GM23338 (cell line): ENCODE results near the gene GNG12. TPM values are rescaled to one million over a fixed set of nuclear protein-coding genes. Genes with fewer than 3 reads are reported as not detected.

ENCODE experiments used
- ATAC-seq: fragments of 200-7000 bp; cut with Tn5 transposase; 3 replicates; pipeline ENCODE4 v1.9.1; 2020
- DNase-seq: peaks from one replicate; pipeline ENCODE4 v3.0.0-alpha.2; 2015; ENCODE audit warnings: low spot score
- H2AFZ ChIP-seq: fragments of 200-600 bp; sonication (generic); 2 replicates; pipeline ENCODE4 v1.8.0; 2016; ENCODE audit warnings: antibody characterized with exemption, mild to moderate bottlenecking, moderate library complexity
- H3F3A ChIP-seq: fragments of 200-600 bp; sonication (generic); replicated peaks from 2 replicates; pipeline ENCODE4 v1.8.0; 2017; ENCODE audit warnings: antibody characterized with exemption, mixed run types, low read depth
- H3K27ac ChIP-seq: fragments of 200-600 bp; sonication (generic); 2 replicates; pipeline ENCODE4 v1.6.1; 2016; ENCODE audit warnings: low read depth
- H3K27me3 ChIP-seq: fragments of 200-600 bp; sonication (generic); 2 replicates; pipeline ENCODE4 v1.8.0; 2016; ENCODE audit warnings: mild to moderate bottlenecking, mixed run types, moderate library complexity; ENCODE audit not compliant: insufficient read depth
- H3K36me3 ChIP-seq: fragments of 200-600 bp; sonication (generic); 2 replicates; pipeline ENCODE4 v1.8.0; 2016; ENCODE audit warnings: mild to moderate bottlenecking; ENCODE audit not compliant: insufficient read depth
- H3K4me1 ChIP-seq: fragments of 200-600 bp; sonication (generic); 2 replicates; pipeline ENCODE4 v1.8.0; 2016; ENCODE audit warnings: mild to moderate bottlenecking, moderate library complexity; ENCODE audit not compliant: insufficient read depth
- H3K4me2 ChIP-seq: fragments of 200-600 bp; sonication (generic); 2 replicates; pipeline ENCODE4 v1.7.1; 2017; ENCODE audit warnings: mixed run types
- H3K4me3 ChIP-seq: fragments of 200-600 bp; sonication (generic); 2 replicates; pipeline ENCODE4 v1.6.1; 2016; ENCODE audit warnings: mixed run types
- H3K79me2 ChIP-seq: fragments of 200-600 bp; sonication (generic); replicated peaks from 2 replicates; pipeline ENCODE4 v1.8.0; 2017; ENCODE audit warnings: mild to moderate bottlenecking; ENCODE audit not compliant: insufficient read depth
- H3K9me2 ChIP-seq: fragments of 200-600 bp; sonication (generic); 2 replicates; pipeline ENCODE4 v1.8.0; 2017; ENCODE audit not compliant: insufficient read depth
- H4K20me1 ChIP-seq: fragments of 200-600 bp; sonication (generic); replicated peaks from 2 replicates; pipeline ENCODE4 v1.8.0; 2017; ENCODE audit warnings: mild to moderate bottlenecking; ENCODE audit not compliant: insufficient read depth
- H3K27ac Mint-ChIP-seq: 2 replicates; pipeline ENCODE4 v1.8.0; 2020; ENCODE audit warnings: inconsistent platforms, mild to moderate bottlenecking, moderate library complexity, mixed read lengths
- H3K27me3 Mint-ChIP-seq: 3 replicates; pipeline ENCODE4 v1.8.0; 2022; ENCODE audit warnings: low read depth, mild to moderate bottlenecking, moderate library complexity, mixed read lengths, inconsistent platforms; ENCODE audit not compliant: insufficient read depth, poor library complexity
- H3K36me3 Mint-ChIP-seq: 3 replicates; pipeline ENCODE4 v1.8.0; 2021; ENCODE audit warnings: low read depth, mild to moderate bottlenecking, inconsistent platforms, moderate library complexity, mixed read lengths
- H3K4me1 Mint-ChIP-seq: 3 replicates; pipeline ENCODE4 v1.8.0; 2020; ENCODE audit warnings: mild to moderate bottlenecking, inconsistent platforms, mixed read lengths
- H3K4me3 Mint-ChIP-seq: 3 replicates; pipeline ENCODE4 v1.8.0; 2021; ENCODE audit warnings: moderate library complexity, mild to moderate bottlenecking, inconsistent platforms, mixed read lengths
- H3K9me3 Mint-ChIP-seq: 3 replicates; pipeline ENCODE4 v1.8.0; 2020; ENCODE audit warnings: moderate library complexity, mild to moderate bottlenecking, inconsistent platforms, mixed read lengths
- CREB1 ChIP-seq: fragments of 250-450 bp; sonication (Bioruptor Pico); IDR thresholded peaks from 2 replicates; pipeline ENCODE4 v1.5.0; 2020; ENCODE audit warnings: low read depth, mild to moderate bottlenecking, moderate library complexity
- CTCF ChIP-seq, 2 experiments: fragments of 200-600 bp in 1 of 2; sonication (generic) in 1 of 2; conservative IDR thresholded peaks; 2 replicates each; pipeline versions ENCODE4 v1.5.1 to v1.6.1; 2016 to 2017; ENCODE audit warnings: antibody characterized with exemption in 2 of 2, low read depth in 2 of 2, mild to moderate bottlenecking in 2 of 2, moderate library complexity in 1 of 2
- EZH2phosphoT487 ChIP-seq: fragments of 200-600 bp; sonication (generic); IDR thresholded peaks from one replicate; pipeline ENCODE4 v1.8.1; 2018; ENCODE audit warnings: antibody characterized with exemption; ENCODE audit not compliant: unreplicated experiment
- JUNB ChIP-seq: IDR thresholded peaks from one replicate; pipeline ENCODE4 v1.6.1; 2016; ENCODE audit warnings: antibody characterized with exemption; ENCODE audit not compliant: unreplicated experiment
- NANOG ChIP-seq: IDR thresholded peaks from 2 replicates; pipeline ENCODE4 v1.6.1; 2016; ENCODE audit warnings: antibody characterized with exemption, borderline replicate concordance
- REST ChIP-seq: IDR thresholded peaks from one replicate; pipeline ENCODE4 v1.6.1; 2018; ENCODE audit warnings: antibody characterized with exemption; ENCODE audit not compliant: unreplicated experiment
- STAT1 ChIP-seq: IDR thresholded peaks from one replicate; pipeline ENCODE4 v1.6.1; 2016; ENCODE audit warnings: antibody characterized with exemption; ENCODE audit not compliant: unreplicated experiment
- ZNF114 ChIP-seq: fragments of 250-450 bp; sonication (Bioruptor Pico); IDR thresholded peaks from 2 replicates; pipeline ENCODE4 v1.5.0; 2020; ENCODE audit warnings: mild to moderate bottlenecking, moderate library complexity
- polyA plus RNA-seq: library from polyadenylated mRNA; unstranded; fragments of >200 nt; fragmentation: Nextera tagmentation; extraction: Ambion mirVana; gene quantifications from 2 replicates; pipeline ENCODE4 v1.2.1, GENCODE V29; 2016
- total RNA-seq: library from RNA; depleted of rRNA; stranded (reverse); fragments of >200 nt; shearing (Covaris generic); gene quantifications from 2 replicates; pipeline ENCODE4 v1.2.3, GENCODE V29; 2014
- TF ChIP-seq, protein P1 (sequence below): IDR thresholded peaks from 2 replicates; pipeline ENCODE4 v1.6.1; 2016; ENCODE audit warnings: antibody characterized with exemption

GNG12 gene
- total and polyA plus RNA-seq, 2 experiments from 2014 or later, result 13.4 to 33.0 TPM

GRCh38 chr1:67700692-67701410 lies 132.4 kb downstream of the GNG12 start:
- Histone ChIP-seq H3K4me2 (no peak overlapping the region; the same call in 1 of the 2 replicates), H4K20me1 (no peaks in the 10 kb centered on the region), H3K4me1 (peaks cover 5% of the 10 kb centered on the region; the same call in 1 of the 2 replicates), H3K9me2 (no peaks in the 10 kb centered on the region), H3K79me2 (no peaks in the 10 kb centered on the region), H3K36me3 (no peaks in the 10 kb centered on the region), H3F3A (no peaks in the 10 kb centered on the region), H3K27ac (0 out of 2 replicates have a peak overlapping the region, but pooled peaks have one; percentile 55), H2AFZ (no peak overlapping the region), H3K4me3 (no peak overlapping the region), H3K27me3 (no peaks in the 10 kb centered on the region)
- H3K27ac Mint-ChIP-seq, result peak overlapping the region; percentile 45; the same call in 1 of the 2 replicates
- DNase-seq (peak; percentile 81), ATAC-seq (peak; percentile 98)
- H3K4me1 Mint-ChIP-seq, result peaks cover 12% of the 10 kb centered on the region
- no peaks in the 10 kb centered on the region for H3K9me3 Mint-ChIP-seq
- no peaks in the 10 kb centered on the region for H3K36me3 Mint-ChIP-seq
- no peak overlapping the region for H3K4me3 Mint-ChIP-seq
- H3K27me3 Mint-ChIP-seq, result peaks cover 9% of the 10 kb centered on the region
- TF ChIP-seq JUNB (no peak), CTCF (conservative IDR thresholded peaks at IDR 0.05; ENCODE audit: low read depth in 2 of 2) (peak; percentile 29 to 52; a peak in 3 of 4 replicates), CREB1 (CRISPR knock-in tag) (peak; percentile 67), REST (no peak), EZH2phosphoT487 (no peak), ZNF114 (CRISPR knock-in tag) (no peak), NANOG (no peak), STAT1 (no peak)
- TF ChIP-seq, protein P1, sequence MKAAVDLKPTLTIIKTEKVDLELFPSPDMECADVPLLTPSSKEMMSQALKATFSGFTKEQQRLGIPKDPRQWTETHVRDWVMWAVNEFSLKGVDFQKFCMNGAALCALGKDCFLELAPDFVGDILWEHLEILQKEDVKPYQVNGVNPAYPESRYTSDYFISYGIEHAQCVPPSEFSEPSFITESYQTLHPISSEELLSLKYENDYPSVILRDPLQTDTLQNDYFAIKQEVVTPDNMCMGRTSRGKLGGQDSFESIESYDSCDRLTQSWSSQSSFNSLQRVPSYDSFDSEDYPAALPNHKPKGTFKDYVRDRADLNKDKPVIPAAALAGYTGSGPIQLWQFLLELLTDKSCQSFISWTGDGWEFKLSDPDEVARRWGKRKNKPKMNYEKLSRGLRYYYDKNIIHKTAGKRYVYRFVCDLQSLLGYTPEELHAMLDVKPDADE, result no peak
